ENCODE results near the gene KRTAP10-10. TPM values are rescaled to one million over a fixed set of nuclear protein-coding genes. Genes with fewer than 3 reads are reported as not detected.

The KRTAP10-10 gene
- total RNA-seq, 1 donor from 2014 or later: not detected

GRCh38 chr21:44615466-44615865 is 21.7 kb upstream of the KRTAP10-10 start:
- H3K4me1 Mint-ChIP-seq: no peaks in the 10 kb centered on the region
- TF ChIP-seq CTCF (IDR thresholded peaks at IDR 0.05; ENCODE audit: unreplicated experiment): no peak
- no peaks in the 10 kb centered on the region for H3K36me3 Mint-ChIP-seq
- H3K27ac Mint-ChIP-seq: no peak overlapping the region
- H3K9me3 Mint-ChIP-seq: peaks cover 26% of the 10 kb centered on the region
- DNase-seq (ENCODE audit: low spot score in 2 of 2, unreplicated experiment in 2 of 2): no peak
- H3K27me3 Mint-ChIP-seq (ENCODE audit: low read depth): no peaks in the 10 kb centered on the region
- H3K4me3 Mint-ChIP-seq: no peak overlapping the region

GRCh38 chr21:44615911-44616590 is 21.1 kb upstream of the KRTAP10-10 start:
- peaks cover 28% of the 10 kb centered on the region for H3K9me3 Mint-ChIP-seq
- no peaks in the 10 kb centered on the region for H3K4me1 Mint-ChIP-seq
- no peaks in the 10 kb centered on the region for H3K27me3 Mint-ChIP-seq (ENCODE audit: low read depth)
- H3K27ac Mint-ChIP-seq: no peak overlapping the region
- no peak for TF ChIP-seq CTCF (IDR thresholded peaks at IDR 0.05; ENCODE audit: unreplicated experiment)
- H3K36me3 Mint-ChIP-seq: no peaks in the 10 kb centered on the region
- DNase-seq (ENCODE audit: low spot score in 2 of 2, unreplicated experiment in 2 of 2): no peak
- no peak overlapping the region for H3K4me3 Mint-ChIP-seq

GRCh38 chr21:44616591-44616926 is 20.6 kb upstream of the KRTAP10-10 start:
- DNase-seq (ENCODE audit: low spot score in 2 of 2, unreplicated experiment in 2 of 2): no peak
- H3K4me3 Mint-ChIP-seq: no peak overlapping the region

GRCh38 chr21:44617071-44617501 is 20.1 kb upstream of the KRTAP10-10 start:
- no peaks in the 10 kb centered on the region for H3K36me3 Mint-ChIP-seq
- H3K4me3 Mint-ChIP-seq: no peak overlapping the region
- H3K27me3 Mint-ChIP-seq (ENCODE audit: low read depth): no peaks in the 10 kb centered on the region
- DNase-seq (ENCODE audit: low spot score in 2 of 2, unreplicated experiment in 2 of 2): no peak
- TF ChIP-seq CTCF (IDR thresholded peaks at IDR 0.05; ENCODE audit: unreplicated experiment): no peak
- no peak overlapping the region for H3K27ac Mint-ChIP-seq
- peaks cover 23% of the 10 kb centered on the region for H3K9me3 Mint-ChIP-seq
- no peaks in the 10 kb centered on the region for H3K4me1 Mint-ChIP-seq

More at GRCh38 chr21:44616591-44616926, 20.6 kb upstream of the KRTAP10-10 start:
- Mint-ChIP-seq H3K36me3 (no peaks in the 10 kb centered on the region), H3K9me3 (peaks cover 23% of the 10 kb centered on the region), H3K27me3 (ENCODE audit: low read depth) (no peaks in the 10 kb centered on the region), H3K27ac (no peak overlapping the region), H3K4me1 (no peaks in the 10 kb centered on the region)
- no peak for TF ChIP-seq CTCF (IDR thresholded peaks at IDR 0.05; ENCODE audit: unreplicated experiment)

- H3K36me3 Mint-ChIP-seq: no peaks in the 10 kb centered on the region
- peaks cover 36% of the 10 kb centered on the region for H3K9me3 Mint-ChIP-seq
- no peaks in the 10 kb centered on the region for H3K4me1 Mint-ChIP-seq
- H3K27ac Mint-ChIP-seq: no peak overlapping the region
- TF ChIP-seq CTCF (IDR thresholded peaks at IDR 0.05; ENCODE audit: unreplicated experiment): no peak
- no peak for DNase-seq (ENCODE audit: low spot score in 2 of 2, unreplicated experiment in 2 of 2)
- H3K27me3 Mint-ChIP-seq (ENCODE audit: low read depth): no peaks in the 10 kb centered on the region
- no peak overlapping the region for H3K4me3 Mint-ChIP-seq
Observed at GRCh38 chr21:44618504-44618903, 18.7 kb upstream of the KRTAP10-10 start.
